Smooth muscle cell (in vitro differentiated cells): ENCODE results near the gene SLC30A7. TPM values are rescaled to one million over a fixed set of nuclear protein-coding genes. Genes with fewer than 3 reads are reported as not detected.

ENCODE experiments used
- DNase-seq: peaks from one replicate; lab custom pipeline; 2025; ENCODE audit not compliant: unreplicated experiment; lab: John Stamatoyannopoulos, UW
- H2AFZ ChIP-seq: fragments of 200-600 bp; sonication (generic); 2 replicates; pipeline ENCODE4 v1.6.0; 2016; ENCODE audit warnings: antibody characterized with exemption, low read depth, mild to moderate bottlenecking
- H3F3A ChIP-seq: fragments of 200-600 bp; sonication (generic); 2 replicates; pipeline ENCODE4 v1.6.0; 2017; ENCODE audit warnings: antibody characterized with exemption, low read depth
- H3K27ac ChIP-seq: fragments of 200-600 bp; sonication (generic); 2 replicates; pipeline ENCODE4 v1.5.1; 2016; ENCODE audit warnings: low read depth, mild to moderate bottlenecking
- H3K27me3 ChIP-seq: fragments of 200-600 bp; sonication (generic); 2 replicates; pipeline ENCODE4 v1.6.1; 2016; ENCODE audit warnings: low read depth, mild to moderate bottlenecking
- H3K36me3 ChIP-seq: fragments of 200-600 bp; sonication (generic); 2 replicates; pipeline ENCODE4 v1.5.1; 2016; ENCODE audit warnings: low read depth
- H3K4me1 ChIP-seq: fragments of 200-600 bp; sonication (generic); 2 replicates; pipeline ENCODE4 v1.5.1; 2016; ENCODE audit warnings: low read depth
- H3K4me2 ChIP-seq: fragments of 200-600 bp; sonication (generic); 2 replicates; pipeline ENCODE4 v1.6.0; 2016; ENCODE audit warnings: mild to moderate bottlenecking
- H3K4me3 ChIP-seq: fragments of 200-600 bp; sonication (generic); 2 replicates; pipeline ENCODE4 v1.5.1; 2016; ENCODE audit warnings: mild to moderate bottlenecking
- H3K79me2 ChIP-seq: fragments of 200-600 bp; sonication (generic); 2 replicates; pipeline ENCODE4 v1.6.0; 2016; ENCODE audit warnings: low read depth, mild to moderate bottlenecking
- H3K9ac ChIP-seq: fragments of 200-600 bp; sonication (generic); 2 replicates; pipeline ENCODE4 v1.6.0; 2016; ENCODE audit warnings: low read depth
- H3K9me3 ChIP-seq: fragments of 200-600 bp; sonication (generic); replicated peaks from 2 replicates; pipeline ENCODE4 v1.5.1; 2016; ENCODE audit warnings: low read depth
- H4K20me1 ChIP-seq: fragments of 200-600 bp; sonication (generic); 2 replicates; pipeline ENCODE4 v1.6.0; 2016; ENCODE audit warnings: low read depth
- WGBS: methylation state at CpG from one replicate; pipeline ENCODE4 v1.1.7; 2016; ENCODE audit warnings: low lambda C conversion rate; 5-methylcytosine and 5-hydroxymethylcytosine counted together
- polyA plus RNA-seq: library from polyadenylated mRNA; unstranded; fragments of >200 nt; fragmentation: Nextera tagmentation; extraction: Ambion mirVana; gene quantifications from 2 replicates; pipeline ENCODE4 v1.2.1, GENCODE V29; 2016
- total RNA-seq: library from RNA; depleted of rRNA; stranded (reverse); fragments of >200 nt; gene quantifications from 2 replicates; pipeline ENCODE4 v1.2.3, GENCODE V29; 2014
- TF ChIP-seq, protein P1 (sequence below): fragments of 200-600 bp; sonication (generic); IDR thresholded peaks from 2 replicates; pipeline ENCODE4 v1.5.1; 2017; ENCODE audit warnings: borderline replicate concordance, mild to moderate bottlenecking, antibody characterized with exemption; ENCODE audit not compliant: insufficient read depth, poor library complexity, severe bottlenecking

SLC30A7 gene
- total and polyA plus RNA-seq, 2 experiments from 2014 or later, result 22.0 to 59.0 TPM

DNA sequence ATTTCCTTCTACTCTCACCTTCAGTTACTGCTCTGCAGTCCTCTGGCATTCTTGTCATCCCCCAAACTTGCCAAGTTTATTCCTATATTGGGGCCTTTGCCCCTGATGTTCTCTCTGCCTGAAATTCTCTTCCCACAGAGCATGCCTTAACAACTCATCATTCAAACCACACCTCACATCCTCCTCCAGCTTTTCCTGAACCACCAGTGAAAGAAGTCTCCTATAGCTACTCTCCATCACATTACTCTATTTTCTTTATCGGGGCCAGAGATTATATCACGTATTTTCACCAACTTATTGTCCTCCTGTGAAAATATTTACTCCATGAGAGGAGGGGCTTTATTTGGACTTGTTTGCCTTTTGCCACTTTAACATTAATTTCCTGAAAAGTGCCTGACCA is 33.3 kb upstream of the SLC30A7 start:
- Histone ChIP-seq H3K4me3 (no peak overlapping the region), H3K4me1 (no peaks in the 10 kb centered on the region), H3F3A (no peaks in the 10 kb centered on the region), H4K20me1 (no peaks in the 10 kb centered on the region), H3K9me3 (no peaks in the 10 kb centered on the region), H3K27ac (no peak overlapping the region), H3K27me3 (no peaks in the 10 kb centered on the region), H3K36me3 (no peaks in the 10 kb centered on the region), H2AFZ (no peak overlapping the region), H3K9ac (no peak overlapping the region), H3K4me2 (no peak overlapping the region), H3K79me2 (no peaks in the 10 kb centered on the region)
- TF ChIP-seq, protein P1, sequence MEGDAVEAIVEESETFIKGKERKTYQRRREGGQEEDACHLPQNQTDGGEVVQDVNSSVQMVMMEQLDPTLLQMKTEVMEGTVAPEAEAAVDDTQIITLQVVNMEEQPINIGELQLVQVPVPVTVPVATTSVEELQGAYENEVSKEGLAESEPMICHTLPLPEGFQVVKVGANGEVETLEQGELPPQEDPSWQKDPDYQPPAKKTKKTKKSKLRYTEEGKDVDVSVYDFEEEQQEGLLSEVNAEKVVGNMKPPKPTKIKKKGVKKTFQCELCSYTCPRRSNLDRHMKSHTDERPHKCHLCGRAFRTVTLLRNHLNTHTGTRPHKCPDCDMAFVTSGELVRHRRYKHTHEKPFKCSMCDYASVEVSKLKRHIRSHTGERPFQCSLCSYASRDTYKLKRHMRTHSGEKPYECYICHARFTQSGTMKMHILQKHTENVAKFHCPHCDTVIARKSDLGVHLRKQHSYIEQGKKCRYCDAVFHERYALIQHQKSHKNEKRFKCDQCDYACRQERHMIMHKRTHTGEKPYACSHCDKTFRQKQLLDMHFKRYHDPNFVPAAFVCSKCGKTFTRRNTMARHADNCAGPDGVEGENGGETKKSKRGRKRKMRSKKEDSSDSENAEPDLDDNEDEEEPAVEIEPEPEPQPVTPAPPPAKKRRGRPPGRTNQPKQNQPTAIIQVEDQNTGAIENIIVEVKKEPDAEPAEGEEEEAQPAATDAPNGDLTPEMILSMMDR, result no peak
- DNase-seq, result no peak
- WGBS, result 64% methylated on average over 2 of the region's 2 CpGs

DNA sequence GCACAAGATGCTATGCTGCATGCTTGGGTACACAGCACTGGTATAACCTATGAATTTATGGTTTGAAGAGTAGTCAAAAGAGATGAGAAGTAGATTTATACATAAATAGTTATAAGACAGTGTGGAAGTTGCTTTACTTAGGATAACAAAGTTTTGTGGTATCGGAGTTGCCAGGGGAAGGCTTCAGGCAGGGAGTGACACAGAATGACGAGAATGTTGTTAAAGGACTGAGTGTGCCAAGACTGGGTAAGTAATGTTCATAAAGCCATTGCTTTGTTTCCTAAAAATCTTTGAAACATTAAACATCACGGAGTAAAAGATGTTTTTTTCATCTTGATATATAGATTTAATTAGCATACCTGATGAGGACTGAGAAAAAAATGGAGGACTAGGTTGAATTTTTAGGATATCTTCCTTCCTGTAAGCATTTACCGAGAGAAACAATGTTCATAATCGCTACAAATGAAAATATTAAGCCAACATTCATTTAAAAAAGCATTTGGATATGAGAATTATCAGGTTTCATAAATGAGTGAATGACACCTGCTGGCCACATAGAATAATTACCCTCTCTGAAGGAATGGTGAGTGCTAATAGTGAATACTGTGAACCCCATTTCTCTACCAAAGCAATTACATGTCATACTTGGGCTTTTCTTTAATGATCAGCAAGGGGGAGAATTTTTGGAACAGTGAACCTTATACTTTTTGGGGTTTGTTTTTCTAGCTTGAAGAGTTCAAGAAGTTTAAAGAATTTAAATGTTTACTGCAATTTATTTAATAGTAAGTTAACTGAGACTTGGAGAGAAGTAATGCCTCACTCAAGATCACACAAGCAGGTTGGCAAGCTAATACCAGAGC is 29.6 kb upstream of the SLC30A7 start:
- Histone ChIP-seq H3K9me3 (no peaks in the 10 kb centered on the region), H3K9ac (no peak overlapping the region), H3K27me3 (no peaks in the 10 kb centered on the region), H3K4me2 (no peak overlapping the region), H3K4me1 (no peaks in the 10 kb centered on the region), H3K4me3 (no peak overlapping the region), H3K36me3 (no peaks in the 10 kb centered on the region), H3K27ac (no peak overlapping the region), H2AFZ (no peak overlapping the region), H4K20me1 (no peaks in the 10 kb centered on the region), H3F3A (no peaks in the 10 kb centered on the region), H3K79me2 (no peaks in the 10 kb centered on the region)
- no peak for DNase-seq
- TF ChIP-seq, protein P1, result peak; percentile 57
- 79% methylated on average over 5 of the region's 5 CpGs for WGBS

DNA sequence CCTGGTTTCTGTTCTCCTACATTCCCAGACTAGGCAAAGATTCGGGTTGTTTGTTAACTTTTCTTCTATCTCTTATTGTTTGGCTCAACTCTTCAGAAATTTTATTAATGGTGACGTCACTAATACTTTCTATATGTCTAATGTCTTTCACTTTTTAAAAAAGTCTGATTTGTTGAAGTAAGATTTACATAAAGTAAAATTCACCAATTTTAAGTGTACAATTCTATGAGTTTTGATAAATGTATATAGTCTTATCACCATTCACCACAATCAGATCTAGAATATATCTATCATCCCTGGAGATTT is 29.0 kb upstream of the SLC30A7 start:
- no peaks in the 10 kb centered on the region for H3K79me2 ChIP-seq
- H3K27me3 ChIP-seq, result no peaks in the 10 kb centered on the region
- H3F3A ChIP-seq, result no peaks in the 10 kb centered on the region
- no peaks in the 10 kb centered on the region for H3K4me1 ChIP-seq
- H4K20me1 ChIP-seq, result no peaks in the 10 kb centered on the region
- H2AFZ ChIP-seq, result no peak overlapping the region
- H3K4me2 ChIP-seq, result no peak overlapping the region
- no peak overlapping the region for H3K4me3 ChIP-seq
- no peaks in the 10 kb centered on the region for H3K36me3 ChIP-seq
- no peaks in the 10 kb centered on the region for H3K9me3 ChIP-seq
- TF ChIP-seq, protein P1, result no peak
- no peak overlapping the region for H3K27ac ChIP-seq
- DNase-seq, result no peak
- no peak overlapping the region for H3K9ac ChIP-seq
- 79% methylated on average over 2 of the region's 2 CpGs for WGBS
